HG02973 (cell line): Measurements from ENCODE around the gene FBH1.
"Not testable (repeated sequence)": the region's sequence is repeated elsewhere in the genome, so short reads cannot be mapped to it uniquely, and the experiment has no call there.

ENCODE experiments used
- ATAC-seq: cut with Tn5 transposase; IDR thresholded peaks from one replicate; pipeline ENCODE4 v1.9.1; 2021; ENCODE audit warnings: moderate library complexity; ENCODE audit not compliant: unreplicated experiment

The FBH1 gene

DNA sequence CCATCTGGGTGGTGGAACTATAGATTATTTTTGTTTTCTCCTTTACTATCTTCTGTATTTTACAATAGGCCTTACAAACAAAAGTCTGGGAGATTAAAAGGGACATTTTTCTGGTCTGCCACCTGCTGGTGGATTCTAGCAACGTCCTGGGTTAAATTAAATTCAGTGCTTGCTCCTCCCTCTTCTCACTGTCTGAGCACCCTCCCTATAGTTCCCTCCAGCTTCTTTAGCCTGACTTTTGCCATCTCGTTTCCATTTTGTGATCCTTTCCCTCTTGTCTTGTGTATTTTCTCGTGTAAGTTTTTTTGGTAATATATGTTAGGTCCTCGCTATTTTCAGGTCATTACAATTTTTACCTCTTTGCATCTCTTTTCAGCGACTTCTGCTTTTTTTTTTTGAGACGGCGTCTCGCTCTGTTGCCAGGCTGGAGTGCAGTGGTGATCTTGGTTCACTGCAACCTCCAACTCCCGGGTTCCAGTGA is 16.5 kb upstream of the FBH1 start:
- ATAC-seq: peak; percentile 79

DNA sequence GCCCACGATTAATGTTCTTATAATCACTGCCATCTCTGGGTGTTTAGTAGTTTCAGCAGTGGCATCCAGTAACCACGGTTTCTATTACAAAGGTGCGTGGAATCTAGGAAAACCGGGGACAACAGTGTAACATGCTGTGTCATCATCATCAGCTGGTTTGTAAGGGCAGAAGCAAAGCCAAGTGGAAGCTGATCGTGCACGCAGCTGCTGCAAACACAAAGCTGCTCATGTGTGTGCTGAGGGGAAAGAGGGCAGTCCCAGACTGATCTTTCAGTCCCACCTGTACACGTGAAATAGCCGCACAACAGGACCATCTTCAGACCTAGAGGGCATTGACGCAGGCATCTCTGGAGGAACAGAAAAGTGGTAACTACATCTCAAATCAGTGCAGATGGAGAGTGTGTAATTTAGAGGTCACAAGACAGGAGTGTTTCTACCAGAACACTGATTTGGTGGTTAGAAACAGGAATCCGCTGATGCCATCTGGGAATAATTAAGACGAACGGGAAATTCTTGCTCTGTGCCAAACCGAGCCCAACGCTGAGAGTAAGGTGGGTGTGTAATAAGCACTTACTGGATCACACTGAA is 13.8 kb upstream of the FBH1 start:
- no peak for ATAC-seq

DNA sequence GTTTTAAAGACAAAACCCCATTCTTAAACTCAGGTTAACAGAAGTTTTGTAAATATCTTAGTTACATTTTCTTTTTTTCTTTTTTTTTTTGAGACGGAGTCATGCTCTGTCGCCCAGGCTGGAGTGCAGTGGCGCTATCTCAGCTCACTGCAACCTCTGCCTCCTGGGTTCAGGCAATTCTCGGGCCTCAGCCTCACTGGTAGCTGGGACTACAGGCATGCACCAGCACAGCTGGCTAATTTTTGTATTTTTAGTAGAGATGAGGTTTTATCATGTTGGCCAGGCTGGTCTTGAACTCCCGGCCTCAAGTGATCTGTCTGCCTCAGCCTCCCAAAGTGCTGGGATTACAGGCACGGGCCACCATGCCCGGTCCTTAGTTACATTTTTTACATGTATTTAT is 13.0 kb upstream of the FBH1 start:
- not testable (repeated sequence) for ATAC-seq

GRCh38 chr10:5882961-5883360 is 7.1 kb upstream of the FBH1 start:
- no peak for ATAC-seq

- no peak for ATAC-seq
Observed at GRCh38 chr10:5885619-5886018, 4.4 kb upstream of the FBH1 start.

DNA sequence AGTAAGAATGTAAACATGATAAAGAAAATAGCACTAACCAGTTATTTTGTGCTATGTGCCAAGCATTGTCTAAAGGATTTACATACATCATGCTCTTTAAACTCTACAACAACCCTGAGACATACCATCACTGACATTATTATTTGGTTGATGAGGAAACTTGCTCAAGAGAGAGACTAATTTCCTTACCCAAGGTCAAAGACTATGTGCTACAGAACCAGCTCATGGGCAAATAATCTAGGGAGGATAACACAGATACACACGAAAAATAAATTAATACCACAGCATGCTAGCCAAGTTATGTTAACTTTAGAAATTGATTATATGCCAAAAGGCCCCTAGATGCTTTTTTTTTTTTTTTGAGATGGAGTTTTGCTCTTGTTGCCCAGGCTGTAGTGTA is 3.0 kb upstream of the FBH1 start:
- no peak for ATAC-seq

DNA sequence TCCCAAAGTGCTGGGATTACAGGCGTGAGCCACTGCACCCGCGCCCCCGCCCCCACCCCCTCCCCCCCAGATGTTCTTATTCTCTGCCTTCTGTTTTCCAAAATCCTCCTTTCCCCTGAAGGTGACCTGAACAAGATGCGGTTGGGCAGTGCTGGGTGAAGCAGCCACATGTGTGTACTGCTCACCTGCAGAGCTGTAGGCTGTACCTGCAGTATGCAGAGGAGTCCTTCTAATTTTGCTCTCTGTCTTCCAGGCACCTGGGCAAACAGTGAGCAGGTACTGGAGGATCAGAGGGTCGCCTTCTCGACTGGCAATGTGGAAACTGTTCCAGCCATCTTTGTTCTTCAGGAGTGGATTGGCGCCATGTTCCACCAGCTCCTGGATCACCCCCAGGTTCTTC is 2.4 kb upstream of the FBH1 start:
- ATAC-seq: no peak

- no peak for ATAC-seq
Observed at GRCh38 chr10:5888351-5888750, 1.7 kb upstream of the FBH1 start.

DNA sequence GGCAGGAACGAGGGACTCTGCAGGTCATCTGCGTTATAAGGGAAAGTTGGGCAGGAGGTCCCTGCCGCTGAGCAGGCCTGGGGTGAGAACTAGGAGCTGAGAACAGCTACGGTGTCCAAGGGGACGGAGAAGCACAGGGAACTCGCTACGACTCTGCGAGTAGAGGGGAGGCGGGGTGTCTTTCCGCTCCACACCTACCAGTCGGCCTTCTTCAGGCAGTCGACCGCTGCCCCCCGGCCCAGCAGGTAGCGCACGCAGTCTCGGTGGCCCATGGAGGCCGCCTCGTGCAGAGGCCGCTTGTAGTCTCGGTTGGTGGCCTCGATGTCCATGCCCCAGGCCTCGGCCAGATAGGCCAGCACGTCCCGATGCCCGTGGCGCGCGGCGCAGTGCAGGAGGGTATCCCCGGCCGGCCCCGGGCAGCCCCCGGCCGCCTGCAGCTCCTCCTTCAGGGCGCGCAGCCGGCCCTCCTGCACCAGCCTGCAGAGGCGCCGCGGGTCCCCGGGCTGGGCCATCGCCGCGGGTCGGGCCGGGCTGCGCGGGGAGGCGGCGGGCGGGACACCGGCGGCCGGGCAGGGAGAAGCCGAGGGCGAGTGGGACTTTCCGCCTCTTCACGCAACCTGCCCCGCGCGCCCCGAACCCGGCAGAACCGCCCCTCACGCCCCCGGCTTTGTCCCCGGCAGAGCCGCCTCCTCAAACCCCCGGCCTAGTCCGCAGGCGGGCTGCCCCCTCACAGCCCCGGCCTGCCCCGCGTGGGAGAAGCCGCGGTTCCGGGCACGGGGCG is 1.0 kb upstream of the FBH1 start:
- peak; percentile 35 for ATAC-seq

GRCh38 chr10:5890452-5890915 is 441 bp downstream of the FBH1 start:
- peak; percentile 3 for ATAC-seq

DNA sequence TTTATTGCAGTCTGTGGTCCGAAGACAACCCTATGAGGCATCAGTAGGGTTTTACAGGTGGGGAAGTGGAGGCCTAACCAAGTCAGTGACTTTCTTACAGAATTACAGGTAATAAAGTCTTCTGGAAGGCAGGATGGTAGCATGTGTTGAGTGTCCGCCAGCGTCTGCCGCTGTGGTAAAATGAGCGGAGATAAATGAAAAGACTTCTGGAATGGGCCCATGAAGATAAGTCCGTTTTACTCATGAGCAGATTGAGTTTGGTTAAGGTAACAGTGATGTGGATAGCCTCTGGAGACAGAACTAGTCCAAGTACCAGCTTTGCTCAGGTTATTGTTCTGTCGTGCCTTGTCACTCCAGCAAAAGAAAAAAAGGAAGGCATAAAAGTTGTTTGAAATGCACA is 966 bp downstream of the FBH1 start:
- ATAC-seq: no peak

DNA sequence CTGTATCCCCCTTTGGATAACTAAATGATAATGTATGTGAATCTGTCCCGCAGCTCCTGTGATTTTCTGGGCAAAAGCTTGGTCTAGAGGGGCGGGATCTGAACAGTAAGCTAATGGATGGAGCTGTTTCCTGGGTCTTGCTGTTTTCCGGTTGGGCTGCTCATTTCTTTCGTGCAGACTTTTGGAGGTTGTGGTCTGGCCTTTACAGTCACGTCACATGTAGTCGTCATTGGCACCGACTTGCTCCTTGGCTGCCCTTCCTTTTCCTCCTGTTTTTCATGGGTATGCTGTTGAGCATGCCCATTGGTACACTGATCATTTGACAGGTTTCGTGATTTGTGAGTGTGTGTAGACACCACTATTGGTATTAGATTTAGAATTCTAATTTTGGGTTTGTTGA is 2.0 kb downstream of the FBH1 start:
- no peak for ATAC-seq

- no peak for ATAC-seq
Observed at GRCh38 chr10:5893321-5893720, 3.3 kb downstream of the FBH1 start.

GRCh38 chr10:5894403-5894802 is 4.4 kb downstream of the FBH1 start:
- ATAC-seq: no peak

DNA sequence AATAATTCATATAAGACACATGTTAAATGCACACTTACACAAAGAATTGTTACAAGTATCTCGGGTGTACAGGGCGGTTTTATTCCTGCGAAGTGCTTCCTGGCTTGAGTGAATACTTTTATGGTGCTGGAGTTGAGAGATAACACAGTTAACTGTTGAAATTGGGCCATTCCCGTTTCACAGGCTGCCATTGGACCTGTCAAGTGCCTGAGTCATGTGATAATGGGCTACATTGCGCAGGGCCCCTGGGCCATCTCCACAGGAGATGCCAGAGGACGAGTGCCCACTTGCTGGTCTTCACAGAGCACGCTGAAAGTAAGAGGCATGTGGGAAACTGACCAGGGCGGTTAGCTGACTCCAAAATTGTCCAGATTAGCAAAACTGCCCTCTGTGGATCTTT is 4.8 kb downstream of the FBH1 start:
- ATAC-seq: no peak

GRCh38 chr10:5895365-5895764 is 5.3 kb downstream of the FBH1 start:
- no peak for ATAC-seq

- ATAC-seq: no peak
Observed at GRCh38 chr10:5895804-5896203, 5.8 kb downstream of the FBH1 start.

GRCh38 chr10:5896208-5897052 is 6.4 kb downstream of the FBH1 start:
- ATAC-seq: no peak

- no peak for ATAC-seq
Observed at GRCh38 chr10:5897053-5897340, 7.0 kb downstream of the FBH1 start.

DNA sequence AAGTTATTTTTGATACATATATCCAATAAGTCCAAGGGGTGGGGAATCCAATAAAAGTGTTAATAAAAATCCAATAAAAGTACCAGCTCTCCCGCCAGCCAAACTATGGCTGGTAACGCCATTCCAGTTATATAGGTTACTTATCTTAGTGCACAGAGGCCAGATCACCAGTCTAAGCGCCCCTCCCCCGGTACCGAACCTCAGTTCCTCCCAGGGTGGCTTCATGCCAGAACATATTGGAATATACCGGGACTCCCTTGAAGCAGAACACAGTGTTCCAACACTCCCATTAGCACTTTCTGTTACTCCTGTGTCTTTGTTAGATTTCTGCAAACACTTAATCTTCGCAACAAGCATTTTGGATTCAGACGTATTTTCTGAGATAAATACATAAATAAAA is 7.5 kb downstream of the FBH1 start:
- ATAC-seq: no peak

DNA sequence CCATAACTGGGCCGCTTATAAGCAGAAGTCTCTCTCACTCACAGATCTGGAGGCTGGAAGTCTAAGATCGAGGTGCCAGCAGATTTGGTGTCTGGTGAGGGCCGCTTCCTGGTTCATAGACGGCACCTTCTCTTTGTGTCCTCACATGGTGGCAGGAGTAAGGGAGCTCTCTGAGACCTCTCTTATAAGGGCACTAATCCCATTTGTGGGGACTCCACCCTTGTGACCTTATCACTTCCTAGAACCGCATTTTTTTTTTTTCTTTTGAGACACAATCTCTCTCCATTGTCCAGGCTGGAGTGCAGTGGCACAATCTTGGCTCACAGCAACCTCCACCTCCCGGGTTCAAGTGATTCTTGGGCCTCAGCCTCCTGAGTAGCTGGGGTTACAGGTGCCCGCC is 8.1 kb downstream of the FBH1 start:
- ATAC-seq: no peak

- ATAC-seq: no peak
Observed at GRCh38 chr10:5900247-5900646, 10.2 kb downstream of the FBH1 start.
